HUES6 (cell line): ENCODE data around the gene IRX5.

Experiments
- H3K27ac ChIP-seq: 2 replicates; pipeline ENCODE4 v1.7.0; 2013; ENCODE audit warnings: low read depth, mild to moderate bottlenecking, low read length, inconsistent platforms
- H3K27me3 ChIP-seq: 2 replicates; pipeline ENCODE4 v1.6.1; 2013; ENCODE audit warnings: low read length; ENCODE audit not compliant: control insufficient read depth, insufficient read depth
- H3K36me3 ChIP-seq: 2 replicates; pipeline ENCODE4 v1.6.1; 2013; ENCODE audit warnings: low read length; ENCODE audit not compliant: control insufficient read depth, insufficient read depth
- H3K4me1 ChIP-seq: 2 replicates; pipeline ENCODE4 v1.6.1; 2013; ENCODE audit warnings: low read length; ENCODE audit not compliant: control insufficient read depth, insufficient read depth
- H3K4me3 ChIP-seq: 2 replicates; pipeline ENCODE4 v1.5.1; 2013; ENCODE audit warnings: low read depth, low read length
- H3K9ac ChIP-seq: one replicate; pipeline ENCODE4 v1.6.1; 2013; ENCODE audit warnings: mild to moderate bottlenecking, low read length
- H3K9me3 ChIP-seq: 2 replicates; pipeline ENCODE4 v1.6.1; 2013; ENCODE audit warnings: low read depth, low read length; ENCODE audit not compliant: control insufficient read depth, insufficient read depth

Gene IRX5

DNA sequence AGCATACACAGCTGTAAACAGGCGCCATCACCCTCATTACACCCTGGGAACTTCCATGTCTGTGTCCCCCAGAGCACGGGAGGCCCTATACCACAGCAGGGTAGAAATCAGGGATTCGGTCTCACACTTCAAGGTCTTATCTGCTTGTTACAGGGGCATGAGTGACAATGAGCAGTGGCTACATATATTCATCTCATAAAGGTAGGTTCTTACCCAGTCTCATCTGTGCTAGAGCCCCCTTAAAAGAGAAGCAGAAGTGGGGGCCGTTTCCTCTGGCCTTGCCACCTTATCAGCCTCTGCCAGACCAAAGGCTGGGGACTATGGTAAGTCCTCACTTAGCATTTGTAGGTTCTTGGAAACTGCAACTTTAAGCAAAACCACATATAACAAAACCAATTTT, 46.5 kb downstream of the IRX5 start:
- Histone ChIP-seq H3K27ac (no peak overlapping the region), H3K9me3 (no peaks in the 10 kb centered on the region), H3K36me3 (no peaks in the 10 kb centered on the region), H3K27me3 (no peaks in the 10 kb centered on the region), H3K9ac (no peak overlapping the region), H3K4me1 (no peaks in the 10 kb centered on the region), H3K4me3 (no peak overlapping the region)

- no peak overlapping the region for H3K9ac ChIP-seq
- no peak overlapping the region for H3K27ac ChIP-seq
- no peaks in the 10 kb centered on the region for H3K9me3 ChIP-seq
- no peaks in the 10 kb centered on the region for H3K4me1 ChIP-seq
- no peak overlapping the region for H3K4me3 ChIP-seq
- no peaks in the 10 kb centered on the region for H3K27me3 ChIP-seq
- no peaks in the 10 kb centered on the region for H3K36me3 ChIP-seq
Observed at GRCh38 chr16:54980821-54981220, 50.2 kb downstream of the IRX5 start.
